GM12874 (cell line): ENCODE data around the gene SLC35G1.

ENCODE experiments used
- CTCF ChIP-seq: IDR thresholded peaks from 2 replicates; pipeline ENCODE4 v1.5.1; 2011; ENCODE audit warnings: low read depth, mild to moderate bottlenecking, control low read depth, low read length, moderate library complexity; ENCODE audit not compliant: insufficient read depth

SLC35G1 gene

DNA sequence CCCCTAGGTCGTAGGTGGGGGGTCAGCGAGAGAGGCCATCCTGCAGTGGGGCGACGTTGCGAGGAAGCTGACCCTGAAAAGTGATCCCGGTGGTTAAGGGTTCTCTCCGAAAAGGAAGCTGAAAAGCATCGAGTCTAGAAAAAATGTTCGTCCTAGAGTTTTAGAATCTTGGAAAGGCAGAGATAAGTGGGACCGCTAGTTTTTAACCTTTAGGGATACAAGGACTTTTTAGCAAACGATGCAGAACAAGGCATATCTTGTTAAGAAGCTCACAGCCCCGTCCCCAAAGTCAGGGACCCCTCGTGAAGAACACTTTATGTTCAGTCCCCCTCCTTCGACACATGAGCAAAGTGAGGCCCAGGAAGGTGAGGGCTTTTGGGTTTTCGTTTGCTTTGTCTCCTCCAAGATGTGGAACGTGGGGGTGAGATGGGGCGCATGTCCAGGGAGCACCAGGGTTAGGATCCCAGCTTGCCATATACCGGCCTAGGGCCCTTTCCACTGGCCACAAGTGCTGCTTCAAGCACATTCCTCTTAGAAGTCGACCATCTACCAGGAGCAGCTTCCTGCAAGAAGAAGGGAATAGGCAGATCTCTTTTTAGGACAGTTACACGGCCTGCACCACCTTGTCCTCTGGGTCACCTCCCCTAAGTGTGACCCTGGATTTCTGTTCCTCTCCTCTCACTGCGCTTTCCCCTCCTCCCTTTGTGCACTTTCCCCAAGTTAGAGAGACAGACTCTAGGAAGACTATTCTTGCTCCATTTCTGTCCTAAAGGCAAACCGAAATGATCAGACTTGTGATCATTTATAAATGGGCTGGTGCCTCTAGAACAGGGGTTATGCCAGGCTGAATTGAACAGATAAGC lies 969 bp downstream of the SLC35G1 start:
- no peak for TF ChIP-seq CTCF

DNA sequence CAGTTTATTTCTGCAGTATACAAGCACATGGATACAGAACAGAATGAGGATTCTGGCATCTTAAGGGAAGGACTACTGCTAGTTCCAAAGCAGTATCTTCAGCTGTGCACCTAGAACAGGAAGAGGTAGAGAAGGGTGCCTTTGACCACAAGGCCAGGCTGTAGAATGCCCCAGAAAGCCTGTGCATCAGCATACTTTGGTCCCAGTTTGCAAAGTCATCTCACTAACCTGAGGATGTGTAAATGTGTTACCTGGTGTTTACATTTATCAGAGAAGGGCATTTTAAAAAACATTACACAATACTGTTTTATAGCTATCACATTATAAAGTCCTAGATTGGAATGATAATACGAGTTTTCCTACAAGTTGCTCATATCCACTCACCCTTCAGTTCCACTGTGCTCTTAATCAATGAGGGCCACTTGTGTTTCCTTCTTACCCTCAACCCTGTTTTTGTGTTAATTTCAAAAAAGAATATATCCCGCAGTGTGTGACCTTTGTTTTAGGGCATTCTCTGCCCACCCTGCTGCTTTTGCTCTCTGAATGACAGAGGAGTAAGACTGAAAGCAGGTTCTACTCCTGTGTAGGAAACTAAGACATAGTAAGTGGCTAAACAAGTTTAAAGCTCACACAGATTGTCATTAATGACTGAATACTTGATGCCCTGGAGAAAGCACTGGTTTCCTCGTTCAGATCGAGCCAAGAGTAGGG lies 3.4 kb downstream of the SLC35G1 start:
- TF ChIP-seq CTCF: no peak

DNA sequence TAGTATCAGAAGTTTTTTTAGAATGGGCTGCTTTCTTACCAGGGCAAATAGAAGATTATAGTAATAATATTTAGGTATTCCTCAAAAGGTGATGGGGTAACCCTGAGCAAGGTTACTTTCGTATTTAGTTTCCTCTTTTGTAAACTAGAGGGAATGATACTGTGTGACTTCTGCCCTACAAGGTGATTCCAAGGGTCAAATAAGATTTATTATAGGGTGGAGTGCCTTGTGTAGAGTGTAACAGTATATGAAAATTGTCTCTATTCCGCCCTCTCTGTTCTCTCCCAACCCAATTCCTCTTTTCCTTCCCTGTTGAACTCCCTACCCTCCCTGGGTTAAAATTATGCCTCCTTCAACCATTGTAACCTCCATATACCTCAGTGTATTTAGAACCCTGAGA lies 5.3 kb downstream of the SLC35G1 start:
- no peak for TF ChIP-seq CTCF

DNA sequence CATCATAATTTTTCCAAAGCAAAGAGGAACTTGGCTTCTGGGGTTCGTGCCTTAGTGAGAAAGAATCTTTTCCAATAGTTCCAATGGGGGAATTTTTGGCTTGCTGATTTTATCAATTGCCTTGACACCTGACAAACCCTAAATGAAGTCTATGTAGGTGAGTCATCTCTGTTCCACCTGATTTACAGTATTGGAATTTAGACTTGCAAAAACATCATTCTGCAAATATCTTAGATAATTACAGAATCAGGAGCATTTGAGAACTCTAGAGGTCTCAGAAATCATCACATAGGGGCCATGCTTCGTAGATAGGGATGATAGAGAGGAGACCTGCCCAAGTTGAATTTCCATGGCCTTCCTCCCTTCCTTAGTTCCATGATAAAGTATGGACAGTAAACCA lies 9.3 kb downstream of the SLC35G1 start:
- TF ChIP-seq CTCF: no peak

- TF ChIP-seq CTCF: no peak
These were observed 11.1 kb downstream of the SLC35G1 start for GRCh38 chr10:93904901-93905300.

DNA sequence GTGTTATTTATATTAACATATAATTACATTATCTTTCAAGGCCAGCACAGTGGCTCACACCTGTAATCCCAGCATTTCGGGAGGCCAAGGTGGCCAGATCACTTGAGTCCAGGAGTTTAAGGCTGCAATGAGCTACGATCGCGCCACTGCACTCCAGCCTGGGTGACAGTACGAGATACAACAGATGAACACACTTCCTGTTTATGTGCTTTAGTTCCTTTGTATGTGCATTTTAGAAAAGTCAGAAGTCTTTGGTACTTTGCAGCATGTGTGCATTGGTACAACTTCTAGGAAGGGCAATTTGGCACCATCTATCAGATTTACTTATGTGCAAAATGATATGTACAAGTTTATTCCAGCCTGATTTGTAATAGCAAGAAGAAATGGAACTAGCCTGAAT lies 13.3 kb downstream of the SLC35G1 start:
- no peak for TF ChIP-seq CTCF

DNA sequence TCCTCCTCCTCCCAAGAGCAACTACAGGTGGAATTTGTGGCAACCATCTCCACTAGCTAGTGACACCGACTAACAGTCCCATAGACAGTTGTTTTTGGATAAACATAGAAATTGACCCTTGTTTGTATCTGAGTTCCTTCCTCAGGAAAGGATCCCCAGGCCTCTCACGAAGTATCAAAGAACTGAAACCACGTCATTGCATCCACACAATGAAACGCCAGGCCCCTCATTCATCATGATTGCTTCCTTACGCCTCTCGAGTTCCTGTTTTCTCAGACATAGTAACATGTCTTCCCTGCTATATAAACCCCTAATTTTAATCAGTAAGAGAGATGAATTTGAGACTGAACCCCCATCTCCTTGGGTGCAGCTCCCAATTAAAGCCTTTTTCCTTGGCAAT lies 18.1 kb downstream of the SLC35G1 start:
- no peak for TF ChIP-seq CTCF
